HG03354 (cell line): ENCODE results near the gene TFEB.

ENCODE experiments used
- ATAC-seq: cut with Tn5 transposase; IDR thresholded peaks from one replicate; pipeline ENCODE4 v1.9.1; 2021; ENCODE audit warnings: mild to moderate bottlenecking; ENCODE audit not compliant: unreplicated experiment, poor library complexity, severe bottlenecking

Gene TFEB

DNA sequence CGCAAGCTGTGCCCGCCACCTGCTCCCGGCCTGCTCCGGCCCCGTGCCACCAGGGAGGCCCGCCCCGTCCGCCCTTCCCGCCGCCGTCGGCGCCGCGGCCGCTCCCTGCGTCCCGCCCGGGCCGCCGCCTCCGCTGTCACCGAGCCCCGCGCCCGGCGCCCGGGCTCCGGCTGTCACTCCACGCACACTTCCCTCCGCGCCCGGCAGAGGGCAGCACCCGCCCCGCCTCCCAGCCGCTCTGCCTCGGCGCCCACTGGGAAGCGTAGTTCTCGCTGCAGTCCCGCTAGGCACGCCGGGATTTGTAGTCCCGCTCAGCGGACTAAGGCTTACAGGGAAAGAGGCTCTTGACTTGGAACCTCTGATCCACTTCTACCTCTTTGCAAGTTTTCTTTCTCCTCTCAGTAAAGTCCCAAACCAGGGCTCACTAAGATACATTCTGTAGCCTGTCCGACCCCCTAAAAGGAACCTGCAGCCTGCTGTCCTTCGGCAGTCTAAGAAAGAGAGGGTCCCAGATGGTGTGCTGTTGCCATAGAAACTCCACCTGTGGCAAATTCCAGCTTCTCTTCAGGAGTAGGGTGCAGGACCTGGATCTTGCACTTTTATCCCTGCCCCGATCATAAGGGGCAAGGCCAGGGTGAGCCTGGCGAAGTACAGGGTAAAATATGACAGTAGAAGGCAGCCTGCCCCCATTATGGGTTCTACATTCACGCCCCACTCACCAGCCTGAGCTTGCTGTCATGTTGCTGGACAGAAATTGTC is at the start of gene TFEB:
TFEB (minus strand) TSS at position 182 of the 759 bp plus-strand sequence. CDS start 44,395 bp downstream, outside the sequence.
- ATAC-seq = peak; percentile 55

DNA sequence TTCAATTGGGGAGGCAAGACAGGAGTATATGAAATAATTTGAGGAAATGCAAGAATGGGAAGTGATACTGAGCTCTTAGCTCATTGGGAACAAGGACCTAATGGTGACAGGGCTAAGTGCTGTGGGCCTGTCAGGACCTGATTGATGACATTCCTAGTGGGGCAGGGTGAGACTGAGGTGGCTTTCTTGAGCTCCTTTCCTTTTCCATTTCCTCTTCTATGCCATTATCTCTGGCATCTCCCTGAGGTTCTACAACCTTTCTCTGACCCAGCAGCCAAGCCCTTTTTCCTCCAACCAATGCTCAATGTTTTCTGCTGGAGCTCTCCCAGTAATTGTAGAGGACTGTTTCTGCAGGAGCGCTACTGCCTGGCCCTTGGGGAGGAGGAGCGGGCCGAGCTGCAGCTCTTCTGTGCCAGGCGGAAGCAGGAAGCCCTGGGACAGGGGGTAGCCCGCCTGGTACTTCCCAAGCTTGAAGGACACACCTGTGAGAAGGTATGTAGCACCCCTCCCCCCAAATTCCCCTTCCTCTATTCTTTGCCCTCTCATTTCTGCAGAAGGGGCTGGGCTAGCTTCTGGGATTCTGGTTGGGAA is 49.3 kb upstream of the TFEB start:
- ATAC-seq = no peak

DNA sequence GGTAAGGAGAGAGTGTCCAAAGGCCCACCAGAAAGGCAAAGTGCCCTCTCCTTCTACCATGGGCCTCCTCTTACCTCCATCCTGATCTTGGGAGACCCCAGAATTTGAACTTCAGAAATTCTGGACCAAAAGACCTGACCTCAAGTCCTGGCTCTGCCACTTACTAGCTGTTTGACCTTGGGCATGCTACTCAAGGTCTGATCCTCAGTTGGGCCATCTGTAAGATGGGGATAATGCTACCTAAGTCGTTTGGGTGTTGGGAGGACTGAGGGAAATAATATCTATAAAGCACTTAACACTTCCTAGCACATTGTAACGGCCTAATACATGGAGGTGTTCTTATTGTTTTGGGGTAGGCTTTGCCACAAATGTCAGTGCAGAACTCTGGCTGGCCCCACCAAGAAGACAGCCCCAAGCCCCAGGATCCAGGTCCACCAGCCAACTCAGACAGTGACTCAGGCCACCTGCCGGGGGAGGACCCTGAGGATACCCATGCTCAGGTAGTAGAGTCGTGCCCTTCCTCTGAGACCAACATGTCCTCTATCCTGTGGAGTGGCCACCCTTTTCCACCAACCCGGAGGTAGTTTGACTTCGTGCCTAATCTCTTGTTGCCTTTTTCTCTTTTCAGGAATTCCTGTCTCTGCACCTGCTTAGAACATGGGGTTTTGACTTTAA is 47.8 kb upstream of the TFEB start:
- ATAC-seq = no peak

DNA sequence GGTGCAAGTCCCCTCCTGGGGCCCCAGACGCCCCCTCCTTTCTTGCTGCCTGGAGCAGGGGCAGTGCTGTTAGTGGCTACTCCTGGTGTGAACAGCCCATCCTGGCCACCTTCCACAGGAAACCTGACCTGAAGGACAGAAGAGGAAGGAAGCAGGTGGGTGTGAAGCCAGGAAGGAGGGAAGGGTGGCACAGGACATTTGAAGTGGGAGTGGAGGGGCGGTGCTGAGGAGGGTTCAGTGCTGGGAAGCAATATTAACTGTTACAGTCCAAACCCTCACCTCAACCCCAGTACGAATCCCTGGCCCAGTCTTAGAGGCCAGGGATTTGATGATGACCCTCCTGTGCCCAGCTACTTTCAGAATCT is 45.9 kb upstream of the TFEB start:
- ATAC-seq = no peak

DNA sequence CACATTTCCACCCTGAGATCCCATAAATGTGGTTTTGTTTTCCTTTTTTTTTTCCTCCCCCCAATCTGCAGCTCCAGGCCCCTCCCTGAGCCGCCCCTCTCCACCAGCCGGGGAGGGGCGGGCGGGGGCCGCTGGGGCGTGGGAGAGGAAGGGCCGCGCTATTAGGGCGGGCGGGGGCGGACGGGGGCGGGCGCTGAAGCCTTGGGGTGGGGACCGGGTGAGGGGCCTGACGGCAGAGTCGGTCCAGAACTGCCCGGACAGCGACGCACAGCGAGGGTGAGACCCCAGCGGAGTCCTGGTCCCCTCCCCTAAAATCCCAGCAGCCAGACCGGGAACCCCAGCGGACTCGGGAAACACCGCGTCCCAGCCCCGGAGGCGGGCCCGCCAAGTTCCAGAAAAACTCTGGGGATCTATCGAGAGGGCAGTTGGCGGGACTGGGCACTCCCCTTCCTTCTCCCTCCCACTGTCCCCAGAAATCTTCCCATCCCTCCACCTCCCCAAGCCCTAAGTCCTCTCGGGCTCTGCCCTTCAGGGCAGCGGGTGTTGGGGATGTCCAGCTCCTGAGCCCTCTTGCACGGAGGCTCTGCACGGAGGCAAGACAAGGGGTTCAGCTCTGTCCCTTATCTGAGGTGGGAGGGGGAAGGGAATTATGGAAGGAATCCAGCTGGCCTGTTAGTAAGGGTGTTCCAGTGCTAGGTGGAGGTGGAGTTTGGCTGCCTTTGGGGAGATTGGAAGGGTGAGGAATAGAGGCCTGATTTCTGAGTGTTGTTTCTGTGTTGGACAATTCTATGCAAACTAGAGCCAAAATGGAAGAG is 45.4 kb upstream of the TFEB start, which contains the start of gene PRICKLE4:
PRICKLE4 (plus strand) TSS at position 232 of the 815 bp plus-strand sequence. CDS start 2,692 bp downstream, outside the sequence.
- ATAC-seq = no peak

DNA sequence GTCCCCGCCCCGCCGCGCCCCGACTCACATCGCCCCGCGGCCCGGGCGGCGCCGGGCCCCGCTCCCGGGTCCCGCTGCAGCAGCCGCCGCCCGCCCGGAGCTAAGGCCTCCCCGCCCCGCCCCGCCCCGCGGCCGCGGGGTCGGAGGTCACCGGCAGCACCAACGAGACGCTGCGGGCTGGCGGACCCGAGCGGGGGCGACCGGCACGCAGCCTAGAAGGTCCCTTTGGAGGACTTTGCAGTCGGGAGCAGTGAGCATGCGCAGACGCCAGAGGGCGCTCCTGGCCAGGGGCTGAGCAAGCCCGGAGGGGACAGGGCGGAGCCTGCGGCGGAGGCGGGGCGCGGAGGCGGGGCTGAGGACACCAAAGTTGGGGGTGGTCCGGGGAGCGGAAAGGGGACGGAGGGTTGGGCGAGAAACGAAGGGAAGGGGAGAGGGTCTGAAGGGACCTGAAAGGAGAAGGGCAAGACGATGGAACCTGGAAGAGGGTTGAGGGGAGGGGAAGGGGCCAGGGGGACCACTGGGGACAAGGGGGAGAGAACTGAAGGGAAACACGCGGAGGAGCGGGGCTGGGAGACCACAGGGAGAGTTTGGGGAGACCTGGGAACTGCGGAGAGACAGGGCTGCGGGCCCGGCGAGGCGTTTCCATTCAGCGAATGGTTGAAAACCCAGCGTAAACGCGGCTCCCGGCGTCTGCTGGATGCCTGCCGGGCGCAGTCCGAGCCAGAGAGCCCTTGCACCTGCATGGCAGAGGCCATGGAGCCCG is 44.6 kb upstream of the TFEB start, which contains the start of gene FRS3:
FRS3 (minus strand) TSS at position 113 of the 763 bp plus-strand sequence. CDS start 2,913 bp downstream, outside the sequence.
- peak; percentile 95 for ATAC-seq

DNA sequence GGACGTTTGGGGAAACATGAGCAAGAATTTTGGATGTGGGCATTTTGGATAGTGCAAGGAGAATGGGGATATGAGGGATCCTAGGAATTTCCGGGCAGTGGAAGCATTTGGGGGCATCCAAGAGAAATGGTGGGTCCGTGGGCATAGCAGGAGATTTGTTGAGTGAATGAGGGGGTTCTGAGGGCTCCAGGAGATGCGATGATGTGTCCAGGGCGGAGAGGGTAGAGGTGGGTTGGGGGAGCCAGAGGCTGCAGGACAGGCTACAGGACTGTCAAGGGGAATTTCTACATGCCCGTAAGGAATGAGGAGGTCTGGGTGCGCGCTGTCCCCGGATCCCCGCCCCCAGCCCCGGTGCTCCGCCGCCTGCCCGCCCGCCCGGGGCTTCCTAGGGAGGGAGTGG is 43.9 kb upstream of the TFEB start:
- peak; percentile 8 for ATAC-seq

DNA sequence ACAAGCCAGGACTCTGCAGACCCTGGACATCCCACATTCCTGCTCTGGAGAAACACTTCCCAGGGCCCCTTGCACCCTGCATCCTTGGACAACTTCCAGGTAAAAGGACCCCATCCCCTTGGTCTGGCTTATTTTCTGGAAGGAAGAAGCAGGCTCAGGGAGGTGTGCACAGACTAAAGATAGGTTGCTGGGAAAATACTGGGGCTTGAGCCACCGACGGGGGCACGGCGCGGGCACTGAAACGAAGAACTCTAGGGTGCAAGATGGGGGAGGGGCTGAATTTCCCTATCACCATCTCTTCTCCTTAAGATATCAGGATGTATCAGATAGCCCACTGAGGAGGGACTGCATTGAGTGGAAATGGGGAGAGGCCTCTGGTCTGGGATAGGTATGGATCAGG is 43.5 kb upstream of the TFEB start:
- ATAC-seq = no peak

DNA sequence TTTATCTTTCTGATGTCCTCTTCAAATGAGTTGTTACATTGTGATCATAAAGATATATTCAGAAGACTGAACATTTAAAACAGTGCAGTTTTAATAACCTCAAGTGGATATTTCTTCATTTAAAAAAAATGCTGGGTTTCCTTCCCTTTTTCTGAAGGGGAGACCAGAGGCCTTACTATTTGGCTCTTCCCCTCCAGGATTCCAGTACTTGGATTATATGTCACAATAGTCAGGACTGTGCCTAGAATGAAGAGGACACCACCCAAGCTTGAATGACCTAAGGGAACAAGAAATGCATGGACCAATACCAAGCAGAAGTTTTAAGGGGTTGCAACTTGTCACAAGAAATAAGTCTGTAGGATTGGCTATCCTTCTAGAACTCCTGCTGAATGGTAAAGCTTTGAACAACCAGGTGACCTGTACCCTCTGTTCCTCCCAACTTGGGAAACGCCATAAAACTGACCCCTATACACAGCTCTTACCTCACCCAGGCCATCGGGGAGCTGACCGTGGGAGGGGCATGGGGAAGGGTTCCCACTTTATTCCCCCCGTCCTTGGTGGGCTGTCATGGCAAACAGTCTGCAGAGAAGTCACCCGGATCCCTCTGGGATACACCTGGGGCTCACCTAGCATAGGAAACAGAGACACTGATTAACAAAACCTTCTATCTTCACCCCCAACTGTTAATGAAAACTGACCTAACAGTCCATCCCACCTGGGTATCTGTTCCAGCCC is 42.3 kb upstream of the TFEB start:
- ATAC-seq = no peak

DNA sequence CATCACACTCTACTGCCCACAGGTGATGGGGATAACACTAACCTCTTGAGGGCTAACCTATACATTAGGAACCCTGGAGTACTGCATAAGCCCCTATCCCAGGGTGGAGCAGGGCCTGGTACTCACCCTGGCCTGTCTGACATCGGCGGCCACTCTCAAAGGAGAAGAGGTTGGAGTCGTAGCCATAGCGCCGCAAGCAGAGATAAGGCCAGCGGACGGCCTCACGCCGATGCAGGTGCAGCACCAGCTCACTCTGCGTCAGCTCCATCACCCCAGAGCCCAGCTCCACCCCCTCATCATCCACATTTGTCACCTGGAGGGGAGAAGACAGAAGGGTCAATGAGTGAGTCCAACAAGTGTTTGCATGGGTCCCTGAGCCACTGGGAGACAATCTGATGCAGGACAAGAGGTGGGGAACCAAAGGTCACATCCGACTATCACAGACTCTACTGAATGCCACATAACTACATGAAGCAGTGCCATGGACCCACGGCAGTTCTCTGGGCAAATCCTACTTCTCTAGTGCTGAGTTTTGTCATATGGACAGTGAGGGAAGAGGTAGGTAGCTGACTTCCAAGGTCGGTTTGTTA is 40.0 kb upstream of the TFEB start:
- ATAC-seq = no peak

DNA sequence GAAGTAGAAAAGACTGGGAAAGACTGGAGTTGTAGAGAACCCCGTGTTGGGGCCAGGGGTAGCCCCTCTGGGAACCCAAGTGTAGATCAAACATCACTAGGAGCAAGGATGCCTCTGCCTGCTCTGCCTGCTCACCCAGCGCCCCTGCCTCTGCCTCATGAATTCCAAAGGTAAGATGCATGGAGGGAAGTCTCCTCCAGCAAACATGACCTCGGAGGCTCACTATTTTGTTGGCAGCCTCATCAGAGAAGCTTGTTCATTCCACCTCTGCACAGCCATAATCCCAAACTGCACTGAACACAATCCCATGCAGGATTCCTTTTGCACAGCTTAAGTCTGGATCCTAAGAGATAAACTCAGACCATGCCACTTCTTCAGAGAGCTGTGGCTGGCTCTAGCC is 39.4 kb upstream of the TFEB start:
- ATAC-seq = no peak

DNA sequence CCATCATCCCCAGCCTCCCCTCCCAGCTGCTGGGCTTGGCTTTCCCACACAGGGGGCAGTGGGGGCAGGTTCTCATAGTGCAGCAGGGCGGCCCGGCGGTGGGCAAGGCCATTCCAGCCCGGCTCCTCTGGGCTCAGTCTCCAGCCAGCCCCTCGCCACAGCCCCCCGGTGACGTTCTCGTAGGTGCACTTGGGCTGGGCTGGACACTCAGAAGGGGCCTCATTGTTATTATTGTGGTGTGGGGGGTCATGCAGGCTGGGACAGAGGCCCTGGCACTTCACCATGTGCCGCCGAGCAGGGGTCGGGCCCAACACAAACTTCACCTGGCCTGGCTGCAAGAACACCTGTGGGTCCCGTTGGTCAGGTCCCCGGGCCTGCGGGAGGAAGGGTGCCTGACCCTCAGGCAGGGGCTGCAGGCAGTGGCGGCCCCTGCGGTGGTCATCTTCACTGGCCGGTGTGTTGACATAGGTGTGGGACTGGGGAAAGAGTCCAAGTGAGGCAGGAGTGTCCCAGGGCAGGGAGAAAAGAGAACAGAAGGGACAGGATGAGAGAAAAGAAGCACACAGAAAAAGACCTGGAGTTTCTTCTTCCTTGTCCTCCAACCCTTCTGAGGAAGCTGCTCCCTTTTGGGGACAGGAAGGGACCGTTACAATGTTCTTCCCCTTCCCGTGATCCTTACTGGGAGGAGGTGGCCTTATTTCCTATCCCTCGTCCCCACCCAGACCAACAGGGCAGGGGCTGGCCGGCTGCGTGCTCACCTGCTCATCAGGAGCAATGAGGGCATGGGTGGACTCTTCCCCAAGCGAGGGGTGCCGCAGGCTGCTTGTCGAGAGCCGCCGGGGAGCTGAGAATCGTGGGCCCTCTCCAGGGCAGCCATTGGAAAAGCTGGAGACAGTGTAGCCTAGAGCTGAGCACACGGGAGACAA is 35.9 kb upstream of the TFEB start:
- no peak for ATAC-seq

DNA sequence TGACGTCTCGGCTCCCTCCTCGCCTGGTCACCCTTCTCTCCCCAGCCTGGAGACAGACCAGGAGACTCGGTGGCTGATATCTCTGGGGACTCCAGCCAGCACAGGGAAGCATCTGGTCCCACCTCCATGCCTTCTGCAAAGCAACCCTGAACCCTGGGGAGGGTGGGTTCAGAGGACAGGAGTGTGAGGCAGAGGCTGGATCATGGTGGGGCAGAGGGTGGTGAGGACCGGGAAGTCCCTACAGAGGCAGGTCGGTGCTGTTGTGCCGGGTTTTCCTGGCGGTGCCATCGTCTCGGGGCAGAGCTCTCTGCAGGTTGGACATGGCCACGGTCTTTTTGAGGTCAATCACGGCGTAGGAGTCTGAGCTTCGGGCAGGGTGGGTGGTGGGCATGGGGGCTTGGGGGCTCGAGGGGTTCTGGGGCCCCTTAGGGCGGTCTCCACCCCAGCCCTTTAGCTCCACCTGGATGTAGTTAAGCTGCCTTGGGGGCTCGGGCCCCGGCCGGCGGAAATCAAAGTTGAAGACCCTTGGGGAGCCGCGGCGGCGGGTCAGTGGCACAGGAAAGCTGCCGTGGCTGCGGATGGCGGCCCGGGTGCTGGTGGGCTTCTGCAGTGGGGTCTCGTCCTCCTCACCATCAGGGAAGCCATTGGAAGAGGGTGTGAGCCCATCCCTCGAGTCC is 35.1 kb upstream of the TFEB start:
- ATAC-seq = no peak

DNA sequence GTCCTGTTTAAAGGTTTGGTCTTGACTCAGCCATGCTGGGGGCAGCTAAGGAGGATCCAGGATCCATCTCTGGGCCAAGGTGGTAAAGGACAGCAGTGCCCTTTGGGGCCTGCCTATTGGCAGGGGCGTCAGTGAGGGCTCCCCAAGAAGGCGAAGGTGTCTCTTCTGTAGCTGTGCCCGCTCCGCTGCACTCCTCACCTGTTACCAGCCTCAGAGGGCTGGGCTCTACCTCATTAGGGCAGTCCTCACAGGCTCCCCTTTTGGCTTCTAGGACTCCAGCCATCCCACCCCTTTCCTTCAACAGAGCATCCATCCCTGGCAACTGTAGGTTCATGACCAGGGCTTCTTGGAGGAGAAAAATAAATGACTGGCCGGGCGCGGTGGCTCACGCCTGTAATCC is 34.0 kb upstream of the TFEB start:
- no peak for ATAC-seq

DNA sequence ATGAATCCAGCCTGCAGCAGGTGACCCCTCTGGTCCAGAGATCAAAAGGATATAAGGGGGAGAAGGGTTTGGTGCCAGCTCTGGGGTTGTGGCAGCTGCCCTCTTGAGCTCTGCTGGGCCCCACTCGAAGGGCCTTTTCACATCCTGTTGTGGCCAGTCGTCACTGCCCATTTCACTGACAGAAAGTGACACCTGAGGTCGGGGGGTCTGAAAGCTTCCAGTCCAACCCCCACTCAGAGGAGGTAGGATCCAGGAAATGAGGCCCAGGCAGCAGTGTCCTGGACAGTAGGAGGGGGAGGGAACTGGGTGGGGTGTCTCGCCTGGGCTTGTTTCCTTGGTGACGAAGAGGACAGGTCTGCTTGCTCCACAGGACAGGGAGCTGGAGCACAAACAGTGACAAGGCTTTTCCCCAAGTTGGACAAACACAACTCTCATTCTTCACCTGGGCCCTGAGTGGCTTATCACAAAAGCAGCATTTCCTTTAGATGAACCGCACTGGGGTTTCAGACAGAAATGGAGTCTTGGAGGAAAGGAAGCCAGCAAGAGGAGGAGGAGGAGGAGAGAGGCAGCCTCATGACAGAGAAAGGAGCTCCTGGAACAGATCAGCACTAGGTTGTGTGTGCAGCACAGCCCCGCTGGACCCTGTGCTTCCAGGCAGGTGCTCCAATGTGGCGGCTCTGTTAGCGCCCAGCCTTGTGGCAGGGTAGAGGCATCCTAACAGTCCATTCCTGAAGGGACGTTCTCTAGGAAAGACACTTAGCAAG is 33.3 kb upstream of the TFEB start:
- no peak for ATAC-seq
